ENCODE measurements around the gene ADCY1. TPM values are rescaled to one million over a fixed set of nuclear protein-coding genes. Genes with fewer than 3 reads are reported as not detected.

Gene ADCY1
- total RNA-seq, 1 experiment from 2014 or later = 3.1 TPM

GRCh38 chr7:45598886-45599520, 24.8 kb downstream of the ADCY1 start:
- no peak overlapping the region for H3K4me3 ChIP-seq (ENCODE audit: low read length)
- no peak for DNase-seq
- no peaks in the 10 kb centered on the region for H3K36me3 ChIP-seq (ENCODE audit: low read depth, low read length)
- intact Hi-C loops (cut with micrococcal nuclease) = no loop called here
- no peak overlapping the region for H2AFZ ChIP-seq (ENCODE audit: low read length)
- H3K27ac ChIP-seq (ENCODE audit: low read length) = no peak overlapping the region
- no peak overlapping the region for H3K9ac ChIP-seq (ENCODE audit: low read length)
- H3F3A ChIP-seq (ENCODE audit: low read length, unreplicated experiment) = no peaks in the 10 kb centered on the region
- ChIA-PET CTCF (no interaction called here), POLR2A (ENCODE audit: unreplicated experiment) (no interaction called here)
- no peaks in the 10 kb centered on the region for H3K9me2 ChIP-seq (replicated peaks; ENCODE audit: low read length)
- no peaks in the 10 kb centered on the region for H4K20me1 ChIP-seq (ENCODE audit: low read length)
- no peaks in the 10 kb centered on the region for H3K4me1 ChIP-seq (ENCODE audit: insufficient read depth, low read length)
- 0 out of 2 replicates have a peak, but pooled peaks cover 3% of the 10 kb centered on the region for H3K27me3 ChIP-seq (ENCODE audit: low read length)
- BruUV-seq (replicated peaks) = no TSS peak
- H3K9me3 ChIP-seq (ENCODE audit: low read length) = no peaks in the 10 kb centered on the region
- H3K4me2 ChIP-seq (ENCODE audit: low read length) = no peak overlapping the region
- ATAC-seq = no peak
- TF ChIP-seq EZH2 (IDR thresholded peaks at IDR 0.05; ENCODE audit: low read length, unreplicated experiment) (no peak), EZH2phosphoT487 (IDR thresholded peaks at IDR 0.05; ENCODE audit: borderline replicate concordance, low read length) (no peak), CTCF (conservative IDR thresholded peaks at IDR 0.05; ENCODE audit: low read depth, low read length) (no peak)
- no peaks in the 10 kb centered on the region for H3K79me2 ChIP-seq (ENCODE audit: low read length)

GRCh38 chr7:45599851-45600706, 25.9 kb downstream of the ADCY1 start:
- ATAC-seq = no peak
- no peaks in the 10 kb centered on the region for H3K79me2 ChIP-seq (ENCODE audit: low read length)
- DNase-seq = no peak
- no peaks in the 10 kb centered on the region for H4K20me1 ChIP-seq (ENCODE audit: low read length)
- no peak overlapping the region for H2AFZ ChIP-seq (ENCODE audit: low read length)
- no peak overlapping the region for H3K4me2 ChIP-seq (ENCODE audit: low read length)
- no peak overlapping the region for H3K9ac ChIP-seq (ENCODE audit: low read length)
- H3K4me1 ChIP-seq (ENCODE audit: insufficient read depth, low read length) = no peaks in the 10 kb centered on the region
- BruUV-seq (replicated peaks) = no TSS peak
- intact Hi-C loops (cut with micrococcal nuclease) = no loop called here
- TF ChIP-seq EZH2phosphoT487 (IDR thresholded peaks at IDR 0.05; ENCODE audit: borderline replicate concordance, low read length) (no peak), CTCF (conservative IDR thresholded peaks at IDR 0.05; ENCODE audit: low read depth, low read length) (no peak), EZH2 (IDR thresholded peaks at IDR 0.05; ENCODE audit: low read length, unreplicated experiment) (no peak)
- peaks cover 4% of the 10 kb centered on the region for H3K9me3 ChIP-seq (ENCODE audit: low read length)
- no peak overlapping the region for H3K27ac ChIP-seq (ENCODE audit: low read length)
- no peaks in the 10 kb centered on the region for H3K9me2 ChIP-seq (replicated peaks; ENCODE audit: low read length)
- no peaks in the 10 kb centered on the region for H3F3A ChIP-seq (ENCODE audit: low read length, unreplicated experiment)
- no peaks in the 10 kb centered on the region for H3K36me3 ChIP-seq (ENCODE audit: low read depth, low read length)
- ChIA-PET POLR2A (ENCODE audit: unreplicated experiment) (no interaction called here), CTCF (no interaction called here)
- no peak overlapping the region for H3K4me3 ChIP-seq (ENCODE audit: low read length)
- 0 out of 2 replicates have a peak, but pooled peaks cover 3% of the 10 kb centered on the region for H3K27me3 ChIP-seq (ENCODE audit: low read length)

GRCh38 chr7:45601094-45601493, 26.9 kb downstream of the ADCY1 start:
- no TSS peak for BruUV-seq (replicated peaks)
- Histone ChIP-seq H2AFZ (ENCODE audit: low read length) (no peak overlapping the region), H3K79me2 (ENCODE audit: low read length) (no peaks in the 10 kb centered on the region), H3K9me2 (replicated peaks; ENCODE audit: low read length) (no peaks in the 10 kb centered on the region), H3K27me3 (ENCODE audit: low read length) (0 out of 2 replicates have a peak, but pooled peaks cover 3% of the 10 kb centered on the region), H4K20me1 (ENCODE audit: low read length) (no peaks in the 10 kb centered on the region), H3K9ac (ENCODE audit: low read length) (no peak overlapping the region), H3F3A (ENCODE audit: low read length, unreplicated experiment) (no peaks in the 10 kb centered on the region), H3K4me3 (ENCODE audit: low read length) (no peak overlapping the region), H3K36me3 (ENCODE audit: low read depth, low read length) (no peaks in the 10 kb centered on the region), H3K4me1 (ENCODE audit: insufficient read depth, low read length) (no peaks in the 10 kb centered on the region), H3K27ac (ENCODE audit: low read length) (no peak overlapping the region), H3K9me3 (ENCODE audit: low read length) (peaks cover 7% of the 10 kb centered on the region), H3K4me2 (ENCODE audit: low read length) (no peak overlapping the region)
- ATAC-seq = no peak
- POLR2A ChIA-PET (ENCODE audit: unreplicated experiment) = no interaction called here
- intact Hi-C loops (cut with micrococcal nuclease) = no loop called here
- CTCF ChIA-PET = no interaction called here
- no peak for DNase-seq
- TF ChIP-seq EZH2 (IDR thresholded peaks at IDR 0.05; ENCODE audit: low read length, unreplicated experiment) = no peak
- TF ChIP-seq EZH2phosphoT487 (IDR thresholded peaks at IDR 0.05; ENCODE audit: borderline replicate concordance, low read length) = no peak
- TF ChIP-seq CTCF (conservative IDR thresholded peaks at IDR 0.05; ENCODE audit: low read depth, low read length) = no peak

All from PC-3 (cell line).